PC-3 (cell line): ENCODE data around the gene PLAAT4.

Experiments
- EZH2 ChIP-seq: fragments of 300-600 bp; sonication (generic); IDR thresholded peaks from one replicate; pipeline ENCODE4 v1.6.1; 2017; ENCODE audit warnings: antibody characterized with exemption, mild to moderate bottlenecking, low read length; ENCODE audit not compliant: unreplicated experiment
- TF ChIP-seq, protein P1 (sequence below): fragments of 300-600 bp; sonication (generic); conservative IDR thresholded peaks from 2 replicates; pipeline ENCODE4 v1.5.1; 2017; ENCODE audit warnings: antibody characterized with exemption, low read depth, mild to moderate bottlenecking, low read length

DNA sequence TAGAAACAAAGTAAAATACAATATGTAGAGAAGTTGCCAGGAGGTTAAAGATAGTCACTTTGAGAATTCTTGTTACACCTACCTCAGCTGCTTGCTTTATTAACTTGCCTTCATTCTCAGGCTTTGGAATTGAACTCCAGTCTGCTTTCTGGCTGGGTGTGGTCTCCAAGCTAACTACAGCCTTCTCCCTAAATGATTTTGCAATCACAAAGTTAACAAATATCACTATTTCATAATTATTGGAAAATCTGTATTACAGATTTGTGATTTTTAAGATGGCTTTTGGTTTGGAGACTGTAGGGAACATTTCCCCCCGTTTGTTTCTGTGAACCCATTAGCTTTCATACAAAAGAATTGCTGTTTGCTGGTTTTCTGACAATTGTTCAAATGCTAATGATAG, 47.8 kb upstream of the PLAAT4 start:
- TF ChIP-seq, protein P1, sequence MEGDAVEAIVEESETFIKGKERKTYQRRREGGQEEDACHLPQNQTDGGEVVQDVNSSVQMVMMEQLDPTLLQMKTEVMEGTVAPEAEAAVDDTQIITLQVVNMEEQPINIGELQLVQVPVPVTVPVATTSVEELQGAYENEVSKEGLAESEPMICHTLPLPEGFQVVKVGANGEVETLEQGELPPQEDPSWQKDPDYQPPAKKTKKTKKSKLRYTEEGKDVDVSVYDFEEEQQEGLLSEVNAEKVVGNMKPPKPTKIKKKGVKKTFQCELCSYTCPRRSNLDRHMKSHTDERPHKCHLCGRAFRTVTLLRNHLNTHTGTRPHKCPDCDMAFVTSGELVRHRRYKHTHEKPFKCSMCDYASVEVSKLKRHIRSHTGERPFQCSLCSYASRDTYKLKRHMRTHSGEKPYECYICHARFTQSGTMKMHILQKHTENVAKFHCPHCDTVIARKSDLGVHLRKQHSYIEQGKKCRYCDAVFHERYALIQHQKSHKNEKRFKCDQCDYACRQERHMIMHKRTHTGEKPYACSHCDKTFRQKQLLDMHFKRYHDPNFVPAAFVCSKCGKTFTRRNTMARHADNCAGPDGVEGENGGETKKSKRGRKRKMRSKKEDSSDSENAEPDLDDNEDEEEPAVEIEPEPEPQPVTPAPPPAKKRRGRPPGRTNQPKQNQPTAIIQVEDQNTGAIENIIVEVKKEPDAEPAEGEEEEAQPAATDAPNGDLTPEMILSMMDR = no peak
- no peak for TF ChIP-seq EZH2
